ENCODE data around the gene GRK5.

Gene GRK5

GRCh38 chr10:119251315-119251708, 43.9 kb downstream of the GRK5 start:
- no peaks in the 10 kb centered on the region for H3K79me2 ChIP-seq (ENCODE audit: low read length)
- no peak overlapping the region for H2AFZ ChIP-seq (ENCODE audit: low read depth, low read length)
- no peaks in the 10 kb centered on the region for H3K9me3 ChIP-seq (ENCODE audit: insufficient read depth, low read length)
- H3K4me3 ChIP-seq (ENCODE audit: low read length): no peak overlapping the region
- H3K36me3 ChIP-seq (replicated peaks; ENCODE audit: low read depth, low read length): no peaks in the 10 kb centered on the region
- TF ChIP-seq CTCF (IDR thresholded peaks at IDR 0.05; ENCODE audit: low read depth, low read length): no peak
- no peak for TF ChIP-seq EZH2phosphoT487 (IDR thresholded peaks at IDR 0.05; ENCODE audit: low read depth)
- no peaks in the 10 kb centered on the region for H3K27me3 ChIP-seq (ENCODE audit: low read depth, low read length)
- no peak overlapping the region for H3K27ac ChIP-seq (ENCODE audit: low read length)
- no peaks in the 10 kb centered on the region for H3K4me1 ChIP-seq (ENCODE audit: low read length)
- H3K9ac ChIP-seq (ENCODE audit: low read length): no peak overlapping the region
- H3K4me2 ChIP-seq (ENCODE audit: low read length): no peak overlapping the region
- no peaks in the 10 kb centered on the region for H4K20me1 ChIP-seq (ENCODE audit: insufficient read depth, low read length)

DNA sequence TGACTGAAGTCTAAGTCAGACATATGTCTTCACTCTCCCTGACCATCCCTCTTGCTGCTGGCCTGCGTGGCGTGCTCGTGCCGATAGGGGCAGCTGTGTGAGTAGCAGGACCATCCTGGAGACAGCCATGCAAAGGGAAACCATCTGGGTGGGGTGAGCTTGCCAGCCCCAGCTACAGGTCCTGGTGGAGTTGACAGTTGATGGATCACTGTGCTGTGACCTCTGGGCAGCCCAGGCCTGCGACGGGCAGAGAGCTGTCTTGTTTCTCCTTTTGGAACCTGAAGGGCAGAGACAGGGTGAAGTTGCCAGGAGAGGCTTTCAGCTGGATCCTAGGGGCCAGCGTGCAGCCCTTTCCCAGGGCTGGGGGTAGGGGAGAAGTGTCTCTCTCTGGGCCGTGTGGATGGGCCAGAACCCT, 44.7 kb downstream of the GRK5 start:
- H3K9ac ChIP-seq (ENCODE audit: low read length): no peak overlapping the region
- no peak overlapping the region for H3K4me2 ChIP-seq (ENCODE audit: low read length)
- no peak for TF ChIP-seq EZH2phosphoT487 (IDR thresholded peaks at IDR 0.05; ENCODE audit: low read depth)
- no peak for TF ChIP-seq CTCF (IDR thresholded peaks at IDR 0.05; ENCODE audit: low read depth, low read length)

GRCh38 chr10:119252470-119253151, 45.2 kb downstream of the GRK5 start:
- H2AFZ ChIP-seq (ENCODE audit: low read depth, low read length): no peak overlapping the region
- no peaks in the 10 kb centered on the region for H3K9me3 ChIP-seq (ENCODE audit: insufficient read depth, low read length)
- no peaks in the 10 kb centered on the region for H3K36me3 ChIP-seq (replicated peaks; ENCODE audit: low read depth, low read length)
- H3K4me3 ChIP-seq (ENCODE audit: low read length): no peak overlapping the region
- H4K20me1 ChIP-seq (ENCODE audit: insufficient read depth, low read length): no peaks in the 10 kb centered on the region
- H3K4me1 ChIP-seq (ENCODE audit: low read length): no peaks in the 10 kb centered on the region
- no peaks in the 10 kb centered on the region for H3K27me3 ChIP-seq (ENCODE audit: low read depth, low read length)
- TF ChIP-seq CTCF (IDR thresholded peaks at IDR 0.05; ENCODE audit: low read depth, low read length) (no peak), EZH2phosphoT487 (IDR thresholded peaks at IDR 0.05; ENCODE audit: low read depth) (no peak)
- H3K9ac ChIP-seq (ENCODE audit: low read length): no peak overlapping the region
- no peak overlapping the region for H3K4me2 ChIP-seq (ENCODE audit: low read length)
- no peaks in the 10 kb centered on the region for H3K79me2 ChIP-seq (ENCODE audit: low read length)
- H3K27ac ChIP-seq (ENCODE audit: low read length): no peak overlapping the region

More for the DNA sequence above, 44.7 kb downstream of the GRK5 start:
- no peak overlapping the region for H3K4me3 ChIP-seq (ENCODE audit: low read length)
- no peaks in the 10 kb centered on the region for H3K36me3 ChIP-seq (replicated peaks; ENCODE audit: low read depth, low read length)
- H3K27ac ChIP-seq (ENCODE audit: low read length): no peak overlapping the region
- no peaks in the 10 kb centered on the region for H4K20me1 ChIP-seq (ENCODE audit: insufficient read depth, low read length)
- no peaks in the 10 kb centered on the region for H3K9me3 ChIP-seq (ENCODE audit: insufficient read depth, low read length)
- H3K27me3 ChIP-seq (ENCODE audit: low read depth, low read length): no peaks in the 10 kb centered on the region
- H3K4me1 ChIP-seq (ENCODE audit: low read length): no peaks in the 10 kb centered on the region
- no peak overlapping the region for H2AFZ ChIP-seq (ENCODE audit: low read depth, low read length)
- no peaks in the 10 kb centered on the region for H3K79me2 ChIP-seq (ENCODE audit: low read length)

DNA sequence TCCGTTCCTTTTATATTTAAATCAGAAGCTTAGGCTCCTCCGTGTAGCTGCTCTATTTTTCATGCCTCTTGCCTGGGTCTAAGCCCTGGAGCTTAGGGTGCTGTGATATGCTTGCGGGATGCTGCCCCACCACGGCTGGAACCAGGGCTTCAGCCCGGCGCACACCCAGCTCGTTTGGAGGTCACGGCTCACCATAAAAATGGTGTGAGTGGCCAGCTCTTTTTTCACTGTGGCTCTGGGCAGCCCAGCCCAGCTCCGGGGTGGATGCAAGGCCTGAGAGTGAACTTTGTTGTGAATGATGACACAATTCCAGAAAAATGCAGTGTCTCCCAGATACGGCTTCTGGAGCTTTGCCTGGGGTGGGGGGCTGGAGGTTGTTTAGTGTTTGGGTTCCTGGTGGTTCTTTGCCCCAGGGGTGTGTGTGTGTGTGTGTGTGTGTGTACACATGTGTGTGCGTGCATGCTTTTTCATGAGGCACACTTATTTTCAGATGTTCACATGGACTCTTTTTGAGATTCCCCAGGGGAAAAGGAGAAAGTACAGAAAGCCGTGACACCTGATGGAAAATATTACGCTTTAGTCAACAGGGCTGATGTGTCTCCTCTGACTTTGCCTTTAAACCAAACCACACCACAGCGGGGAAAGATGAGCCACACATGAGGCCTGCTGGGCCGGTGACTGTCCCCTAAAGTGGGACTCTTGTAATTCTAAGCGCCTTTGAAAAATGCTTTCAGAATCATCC, 46.2 kb downstream of the GRK5 start:
- Histone ChIP-seq H3K9me3 (ENCODE audit: insufficient read depth, low read length) (no peaks in the 10 kb centered on the region), H3K36me3 (replicated peaks; ENCODE audit: low read depth, low read length) (no peaks in the 10 kb centered on the region), H4K20me1 (ENCODE audit: insufficient read depth, low read length) (no peaks in the 10 kb centered on the region), H2AFZ (ENCODE audit: low read depth, low read length) (no peak overlapping the region), H3K4me1 (ENCODE audit: low read length) (no peaks in the 10 kb centered on the region), H3K4me2 (ENCODE audit: low read length) (no peak overlapping the region), H3K27ac (ENCODE audit: low read length) (no peak overlapping the region), H3K79me2 (ENCODE audit: low read length) (no peaks in the 10 kb centered on the region), H3K27me3 (ENCODE audit: low read depth, low read length) (no peaks in the 10 kb centered on the region), H3K9ac (ENCODE audit: low read length) (no peak overlapping the region), H3K4me3 (ENCODE audit: low read length) (no peak overlapping the region)
- no peak for TF ChIP-seq EZH2phosphoT487 (IDR thresholded peaks at IDR 0.05; ENCODE audit: low read depth)
- no peak for TF ChIP-seq CTCF (IDR thresholded peaks at IDR 0.05; ENCODE audit: low read depth, low read length)

Data from OCI-LY3 (cell line).